Measurements from ENCODE around the gene MIB2. TPM values are rescaled to one million over a fixed set of nuclear protein-coding genes. Genes with fewer than 3 reads are reported as not detected.

The MIB2 gene
- total RNA-seq, 4 donors from 2014 or later: 68.3 to 162 (median 113) TPM

DNA sequence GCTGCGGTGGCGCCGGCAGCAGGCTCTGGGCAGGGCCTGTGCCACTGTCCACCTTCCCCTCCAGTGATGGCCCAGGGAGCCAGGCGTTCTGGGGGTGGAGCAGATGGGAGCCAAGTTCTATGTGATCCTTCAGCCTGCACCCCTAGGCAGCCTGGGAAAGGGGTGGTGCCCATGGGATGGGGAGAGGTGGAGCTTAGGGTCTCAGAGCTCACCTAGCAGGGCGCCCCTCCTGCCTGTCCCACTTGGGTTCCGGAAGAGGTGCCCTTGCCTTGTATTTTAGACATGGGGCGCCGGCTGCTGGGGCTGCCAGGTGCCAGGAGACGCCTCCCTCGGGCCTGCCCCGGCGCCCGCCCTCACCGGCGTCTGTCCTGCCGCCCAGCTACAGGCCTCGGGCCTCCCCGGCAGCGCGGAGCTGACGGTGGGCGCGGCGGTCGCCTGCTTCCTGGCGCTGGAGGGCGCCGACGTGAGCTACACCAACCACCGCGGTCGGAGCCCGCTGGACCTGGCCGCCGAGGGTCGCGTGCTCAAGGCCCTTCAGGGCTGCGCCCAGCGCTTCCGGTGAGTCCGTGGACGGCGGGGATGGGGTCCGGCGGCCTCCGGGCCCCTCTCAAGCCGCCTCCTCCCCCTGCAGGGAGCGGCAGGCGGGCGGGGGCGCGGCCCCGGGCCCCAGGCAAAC, 13.6 kb downstream of the MIB2 start:
- Histone ChIP-seq H3K4me1 (peaks cover 3 to 34% (median 18%) of the 10 kb centered on the region in 4 donors), H3K27ac (peak overlapping the region; percentile 82 to 91 (median 84)), H3K9me3 (no peaks in the 10 kb centered on the region), H3K4me3 (peak overlapping the region; percentile 30 to 53 (median 38)), H3K27me3 (peaks cover 0 to 17% of the 10 kb centered on the region in 2 donors), H3K36me3 (peaks cover 0 to 13% (median 0%) of the 10 kb centered on the region in 3 donors)
- TF ChIP-seq POLR2A (IDR thresholded peaks at IDR 0.05): no peak
- TF ChIP-seq, protein P1, sequence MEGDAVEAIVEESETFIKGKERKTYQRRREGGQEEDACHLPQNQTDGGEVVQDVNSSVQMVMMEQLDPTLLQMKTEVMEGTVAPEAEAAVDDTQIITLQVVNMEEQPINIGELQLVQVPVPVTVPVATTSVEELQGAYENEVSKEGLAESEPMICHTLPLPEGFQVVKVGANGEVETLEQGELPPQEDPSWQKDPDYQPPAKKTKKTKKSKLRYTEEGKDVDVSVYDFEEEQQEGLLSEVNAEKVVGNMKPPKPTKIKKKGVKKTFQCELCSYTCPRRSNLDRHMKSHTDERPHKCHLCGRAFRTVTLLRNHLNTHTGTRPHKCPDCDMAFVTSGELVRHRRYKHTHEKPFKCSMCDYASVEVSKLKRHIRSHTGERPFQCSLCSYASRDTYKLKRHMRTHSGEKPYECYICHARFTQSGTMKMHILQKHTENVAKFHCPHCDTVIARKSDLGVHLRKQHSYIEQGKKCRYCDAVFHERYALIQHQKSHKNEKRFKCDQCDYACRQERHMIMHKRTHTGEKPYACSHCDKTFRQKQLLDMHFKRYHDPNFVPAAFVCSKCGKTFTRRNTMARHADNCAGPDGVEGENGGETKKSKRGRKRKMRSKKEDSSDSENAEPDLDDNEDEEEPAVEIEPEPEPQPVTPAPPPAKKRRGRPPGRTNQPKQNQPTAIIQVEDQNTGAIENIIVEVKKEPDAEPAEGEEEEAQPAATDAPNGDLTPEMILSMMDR (IDR thresholded peaks at IDR 0.05): no peak
- DNase-seq: peak in 2 of 3 donors; percentile 26 to 48

DNA sequence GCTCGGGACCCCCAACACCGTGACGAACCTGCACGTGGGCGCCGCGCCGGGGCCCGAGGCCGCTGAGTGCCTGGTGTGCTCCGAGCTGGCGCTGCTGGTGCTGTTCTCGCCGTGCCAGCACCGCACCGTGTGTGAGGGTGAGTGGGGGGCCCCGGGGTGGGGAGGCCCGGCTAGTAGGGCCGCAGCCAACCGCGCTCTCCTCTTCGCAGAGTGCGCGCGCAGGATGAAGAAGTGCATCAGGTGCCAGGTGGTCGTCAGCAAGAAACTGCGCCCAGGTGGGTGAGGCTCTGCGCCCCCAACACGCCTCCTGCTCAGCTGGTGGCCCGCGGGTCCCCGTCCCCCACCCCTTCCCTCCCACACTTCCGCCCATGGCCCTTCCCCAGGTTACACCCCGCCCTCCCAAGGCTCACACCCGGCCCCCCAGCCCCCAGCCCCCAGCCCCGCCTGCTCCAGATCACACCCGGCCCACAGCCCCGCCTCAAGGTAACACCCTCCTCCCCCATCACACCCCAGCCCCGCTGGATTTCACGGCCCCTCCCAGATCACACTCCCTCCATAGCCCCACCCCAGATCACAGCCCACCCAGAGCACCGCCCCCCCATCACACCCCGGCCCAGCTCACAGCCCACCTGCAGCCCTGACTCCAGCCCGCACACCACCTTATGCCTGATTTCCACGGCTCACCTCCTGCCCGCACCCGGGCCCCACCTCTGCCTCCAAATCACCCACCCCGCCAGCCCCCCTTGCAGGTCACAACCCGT, 14.3 kb downstream of the MIB2 start:
- peak overlapping the region; percentile 82 to 91 (median 84) for H3K27ac ChIP-seq
- peaks cover 0 to 13% (median 0%) of the 10 kb centered on the region in 3 donors for H3K36me3 ChIP-seq
- TF ChIP-seq, protein P1 (IDR thresholded peaks at IDR 0.05): no peak
- TF ChIP-seq POLR2A (IDR thresholded peaks at IDR 0.05): no peak
- H3K9me3 ChIP-seq: no peaks in the 10 kb centered on the region
- peak; percentile 57 to 83 (median 77) for DNase-seq
- peaks cover 0 to 17% of the 10 kb centered on the region in 2 donors for H3K27me3 ChIP-seq
- H3K4me1 ChIP-seq: peaks cover 3 to 34% (median 18%) of the 10 kb centered on the region in 4 donors
- H3K4me3 ChIP-seq: peak overlapping the region; percentile 41 to 56 (median 51)

DNA sequence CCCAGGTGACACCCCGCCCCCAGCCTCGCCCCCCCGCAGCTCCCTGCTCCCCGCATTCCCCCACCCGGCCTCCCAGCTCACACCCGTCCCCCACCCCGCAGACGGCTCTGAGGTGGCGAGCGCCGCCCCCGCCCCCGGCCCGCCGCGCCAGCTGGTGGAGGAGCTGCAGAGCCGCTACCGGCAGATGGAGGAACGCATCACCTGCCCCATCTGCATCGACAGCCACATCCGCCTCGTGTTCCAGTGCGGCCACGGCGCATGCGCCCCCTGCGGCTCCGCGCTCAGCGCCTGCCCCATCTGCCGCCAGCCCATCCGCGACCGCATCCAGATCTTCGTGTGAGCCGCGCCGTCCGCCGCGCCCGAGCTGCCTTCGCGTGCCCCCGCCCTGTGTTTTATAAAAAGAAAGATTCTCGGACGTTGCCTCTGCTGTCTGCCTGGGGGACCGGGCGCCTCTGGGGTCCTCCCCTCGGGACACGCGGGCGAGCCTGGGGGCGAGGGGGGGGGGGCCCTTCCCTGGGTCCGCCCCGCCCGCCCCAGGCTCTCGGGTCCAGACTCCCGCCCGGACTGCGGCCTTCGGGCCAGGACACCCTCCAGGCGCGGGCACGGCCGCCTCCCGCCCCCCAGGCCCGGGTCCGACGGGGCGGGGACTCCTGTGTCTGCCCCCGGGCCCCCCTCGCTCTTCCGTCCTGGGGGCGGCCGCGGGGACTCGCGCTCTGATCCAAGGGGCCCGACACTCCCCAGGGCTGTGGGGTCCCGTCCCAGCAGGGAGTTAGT, 15.1 kb downstream of the MIB2 start:
- peak; percentile 83 to 95 (median 89) for DNase-seq
- Histone ChIP-seq H3K27me3 (peaks cover 0 to 17% of the 10 kb centered on the region in 2 donors), H3K4me1 (peaks cover 3 to 34% (median 18%) of the 10 kb centered on the region in 4 donors), H3K36me3 (peaks cover 0 to 13% (median 0%) of the 10 kb centered on the region in 3 donors), H3K4me3 (peak overlapping the region; percentile 41 to 56 (median 51)), H3K9me3 (no peaks in the 10 kb centered on the region), H3K27ac (peak overlapping the region; percentile 82 to 91 (median 84))
- peak; percentile 15 to 61 for TF ChIP-seq POLR2A (IDR thresholded peaks at IDR 0.05)
- TF ChIP-seq, protein P1 (IDR thresholded peaks at IDR 0.05): peak in 1 of 6 experiments; percentile 11

DNA sequence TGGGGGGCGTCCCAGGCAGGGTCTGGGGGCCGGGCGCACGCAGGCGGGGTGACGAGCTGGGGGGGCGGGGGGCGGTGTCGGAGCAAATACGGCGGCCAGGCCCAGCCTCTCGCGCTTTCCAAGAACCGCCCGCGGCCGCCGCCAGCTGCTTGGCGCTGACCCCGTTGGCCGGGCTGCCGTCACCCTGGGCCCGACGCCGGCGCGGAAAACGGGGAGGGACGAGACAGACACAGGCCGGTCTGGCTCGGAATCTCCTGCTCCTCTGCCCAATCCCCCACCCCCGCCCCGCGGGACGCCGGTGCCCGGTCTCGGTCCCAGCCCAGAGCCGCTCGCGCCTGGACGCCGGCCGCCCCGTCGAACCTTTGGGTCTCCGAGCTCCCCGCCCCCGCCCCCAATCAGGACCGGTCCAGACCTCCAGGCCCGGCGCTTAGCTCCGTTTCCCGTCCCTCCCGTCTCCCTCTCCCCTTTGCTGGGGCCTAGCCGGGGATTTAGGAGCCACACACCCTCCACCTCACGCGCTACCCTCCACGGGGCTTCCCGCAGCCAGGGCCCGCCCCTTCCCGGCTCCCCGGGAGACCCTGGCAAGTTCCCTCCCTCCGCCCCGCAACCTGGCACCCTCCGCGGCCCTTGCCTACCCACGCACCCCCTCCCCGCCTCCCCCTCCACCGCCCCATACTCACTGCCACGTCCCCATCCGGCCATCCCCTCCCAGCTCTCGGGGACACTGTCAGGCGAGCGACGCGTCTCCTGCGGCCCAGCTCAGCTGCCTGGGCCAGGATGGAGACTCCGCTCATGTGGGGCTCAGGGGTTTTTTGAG, 15.9 kb downstream of the MIB2 start:
- H3K4me3 ChIP-seq: peak overlapping the region; percentile 41 to 56 (median 51)
- peak overlapping the region; percentile 82 to 91 (median 84) for H3K27ac ChIP-seq
- H3K36me3 ChIP-seq: peaks cover 0 to 13% (median 0%) of the 10 kb centered on the region in 3 donors
- no peaks in the 10 kb centered on the region for H3K9me3 ChIP-seq
- peak in 1 of 3 donors; percentile 61 for DNase-seq
- peaks cover 0 to 17% of the 10 kb centered on the region in 2 donors for H3K27me3 ChIP-seq
- TF ChIP-seq, protein P1 (IDR thresholded peaks at IDR 0.05): no peak
- TF ChIP-seq POLR2A (IDR thresholded peaks at IDR 0.05): no peak
- H3K4me1 ChIP-seq: peaks cover 3 to 34% (median 18%) of the 10 kb centered on the region in 4 donors
